ENCODE measurements around the gene HES2.
A peak's percentile ranks its signal among the peaks of the same experiment; 100 is the strongest.
"Not testable (repeated sequence)": the region's sequence is repeated elsewhere in the genome, so short reads cannot be mapped to it uniquely, and the experiment has no call there.

Gene HES2

GRCh38 chr1:6384135-6384534 is 35.6 kb downstream of the HES2 start:
- DNase-seq, result no peak

DNA sequence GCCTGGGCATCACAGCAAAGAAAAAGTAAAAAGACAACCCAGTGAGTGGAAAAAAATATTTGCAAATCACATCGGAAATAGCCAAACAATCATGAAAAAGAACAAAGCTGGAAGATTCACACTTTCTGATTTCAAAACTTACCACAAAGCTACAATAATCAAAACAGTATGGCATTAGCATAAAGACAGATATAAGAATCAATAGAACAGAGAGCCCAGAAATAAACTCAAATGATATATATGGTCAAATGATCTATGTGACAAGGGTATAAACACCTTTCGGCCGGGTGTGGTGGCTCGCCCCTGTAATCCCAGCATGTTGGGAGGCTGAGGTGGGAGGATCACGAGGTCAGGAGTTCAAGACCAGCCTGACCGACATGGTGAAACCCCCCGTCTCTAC is 39.7 kb downstream of the HES2 start:
- no peak for DNase-seq

GRCh38 chr1:6378096-6378746 is 41.5 kb downstream of the HES2 start:
- peak; percentile 61 to 83 for DNase-seq

DNA sequence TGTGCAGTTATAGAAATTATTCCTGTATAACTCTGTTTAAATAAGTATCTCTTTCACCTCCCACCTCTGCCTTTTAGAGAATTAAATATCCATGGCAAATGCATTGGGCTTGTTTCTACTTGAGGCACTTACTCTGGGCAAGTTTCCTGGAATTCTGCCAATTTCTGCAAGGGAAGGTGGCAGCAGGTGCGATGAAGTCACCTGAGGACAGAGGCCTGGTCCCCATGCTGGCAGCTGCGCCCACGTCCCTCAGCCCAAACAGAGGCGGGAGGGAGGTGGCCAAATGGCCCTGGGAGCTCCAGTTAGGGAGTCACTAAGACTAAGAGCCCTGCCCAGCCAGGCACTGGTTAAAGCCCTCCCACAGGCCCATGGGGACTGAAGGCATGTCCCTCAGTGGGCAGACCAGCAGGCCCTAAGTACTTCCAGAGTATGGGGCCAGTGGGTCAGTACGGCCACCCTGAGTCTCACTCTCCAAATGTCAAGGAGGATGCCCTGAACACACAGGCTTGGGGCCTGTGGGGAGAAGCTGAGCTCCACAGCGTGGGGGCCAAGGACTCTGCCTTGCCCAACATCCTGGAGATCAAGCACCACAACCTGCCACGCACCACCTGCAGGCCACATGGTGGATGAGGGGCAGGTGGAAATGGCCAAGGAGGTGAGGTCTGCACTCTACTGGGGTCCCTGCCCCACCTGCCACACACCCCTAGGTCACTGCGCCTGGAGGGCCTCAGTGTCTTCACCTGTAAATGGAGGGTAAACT is 45.6 kb downstream of the HES2 start:
- DNase-seq, result peak in 1 of 2 experiments; percentile 17

- DNase-seq, result not testable (repeated sequence)
Observed at GRCh38 chr1:6372236-6372635, 47.5 kb downstream of the HES2 start.

GRCh38 chr1:6370006-6370405 is 49.7 kb downstream of the HES2 start:
- DNase-seq, result no peak

- no peak for DNase-seq
Observed at GRCh38 chr1:6367381-6368012, 52.2 kb downstream of the HES2 start.

GRCh38 chr1:6365047-6365446 is 54.7 kb downstream of the HES2 start:
- no peak for DNase-seq

DNA sequence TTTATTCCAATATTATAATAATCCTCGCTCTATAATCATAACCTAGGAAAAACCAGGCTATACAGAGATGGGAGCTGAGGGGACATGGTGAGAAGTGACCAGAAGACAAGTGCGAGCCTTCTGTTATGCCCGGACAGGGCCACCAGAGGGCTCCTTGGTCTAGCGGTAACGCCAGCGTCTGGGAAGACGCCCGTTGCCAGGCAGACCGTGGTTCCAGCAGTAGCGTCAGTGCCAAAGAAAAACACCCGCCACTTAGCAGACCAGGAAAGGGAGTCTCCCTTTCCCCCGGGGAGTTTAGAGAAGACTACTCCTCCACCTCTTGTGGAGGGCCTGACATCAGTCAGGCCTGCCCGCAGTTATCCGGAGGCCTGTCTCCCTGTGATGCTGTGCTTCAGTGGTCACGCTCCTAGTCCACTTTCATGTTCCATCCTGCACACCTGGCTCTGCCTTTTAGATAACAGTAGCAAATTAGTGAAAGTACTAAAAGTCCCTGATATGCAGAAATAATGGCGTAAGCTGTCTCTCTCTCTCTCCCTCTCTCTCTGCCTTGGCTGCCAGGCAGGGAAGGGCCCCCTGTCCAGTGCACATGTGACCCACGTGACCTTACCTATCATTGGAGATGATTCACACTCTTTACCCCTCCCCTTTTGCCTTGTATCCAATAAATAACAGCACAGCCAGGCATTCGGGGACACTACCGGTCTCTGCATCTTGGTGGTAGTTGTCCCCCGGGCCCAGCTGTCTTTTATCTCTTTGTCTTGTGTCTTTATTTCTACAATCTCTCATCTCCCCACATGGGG is 56.4 kb downstream of the HES2 start:
- DNase-seq, result peak; percentile 18 to 46
